ENCODE data around the gene C14orf119. TPM values are rescaled to one million over a fixed set of nuclear protein-coding genes. Genes with fewer than 3 reads are reported as not detected.

The C14orf119 gene
- total RNA-seq, 1 experiment from 2014 or later = 65.1 TPM

DNA sequence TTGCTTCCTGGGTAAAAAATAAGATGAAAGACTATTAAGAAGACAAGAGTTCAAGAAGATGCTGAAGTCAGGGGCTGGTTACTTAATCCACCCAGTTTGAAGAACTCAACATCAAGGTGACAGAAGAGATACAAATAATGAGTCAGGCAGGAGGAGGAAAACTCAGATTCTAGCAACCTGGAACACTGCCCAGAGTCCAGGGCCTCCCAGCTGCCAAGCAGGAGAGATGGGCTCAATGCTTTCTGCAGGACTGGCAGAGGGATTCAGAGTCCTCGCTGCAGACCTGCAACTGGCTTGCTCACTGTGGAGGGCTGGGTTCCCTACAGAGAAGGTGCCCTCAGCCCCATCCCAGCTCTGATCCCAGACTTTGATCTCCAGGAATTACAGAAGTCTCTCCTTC, 52.4 kb downstream of the C14orf119 start:
- H2BK15ac ChIP-seq (ENCODE audit: low read depth, low read length) = no peak overlapping the region
- no peak overlapping the region for H3K23ac ChIP-seq (ENCODE audit: insufficient read length, low read depth, low read length)
- no peak overlapping the region for H2BK12ac ChIP-seq (ENCODE audit: insufficient read length, low read depth, low read length)
- H3K23me2 ChIP-seq (ENCODE audit: insufficient read length, low read depth, low read length, poor library complexity, severe bottlenecking) = no peaks in the 10 kb centered on the region
- Mint-ChIP-seq H3K9me3 (peaks cover 0 to 2% of the 10 kb centered on the region in 2 experiments; a peak in 2 of 5 replicates), H3K36me3 (ENCODE audit: insufficient read depth in 1 of 3, low read depth in 3 of 3) (peaks cover 36 to 45% (median 44%) of the 10 kb centered on the region in 3 experiments), H3K4me3 (no peak overlapping the region), H3K27me3 (ENCODE audit: low read depth) (no peaks in the 10 kb centered on the region), H3K4me1 (peaks cover 0 to 11% of the 10 kb centered on the region in 2 experiments; a peak in 3 of 4 replicates), H3K27ac (no peak overlapping the region; a peak in 1 of 7 replicates)
- H3K79me2 ChIP-seq (ENCODE audit: insufficient read depth, low read length) = no peaks in the 10 kb centered on the region; the same call in 1 of the 2 replicates
- no peaks in the 10 kb centered on the region for H3K9me3 ChIP-seq (ENCODE audit: control insufficient read depth, low read depth, low read length)
- no peak overlapping the region for H2BK20ac ChIP-seq (ENCODE audit: low read depth, low read length, poor library complexity, severe bottlenecking)
- no peaks in the 10 kb centered on the region for H3K4me1 ChIP-seq (ENCODE audit: insufficient read depth, low read length)
- no peak overlapping the region for H2AK5ac ChIP-seq (ENCODE audit: insufficient read length, low read length)
- H3K18ac ChIP-seq (ENCODE audit: insufficient read length, low read depth, low read length) = no peak overlapping the region
- no peak overlapping the region for H4K8ac ChIP-seq (replicated peaks; ENCODE audit: insufficient read length, low read depth, low read length)
- H3K27ac ChIP-seq (ENCODE audit: insufficient read length, low read depth, low read length) = no peak overlapping the region
- no peak for DNase-seq
- no peak overlapping the region for H3K56ac ChIP-seq (ENCODE audit: insufficient read length, low read depth, low read length)
- H3T11ph ChIP-seq (ENCODE audit: low read length) = no peak overlapping the region
- TF ChIP-seq, protein P1, sequence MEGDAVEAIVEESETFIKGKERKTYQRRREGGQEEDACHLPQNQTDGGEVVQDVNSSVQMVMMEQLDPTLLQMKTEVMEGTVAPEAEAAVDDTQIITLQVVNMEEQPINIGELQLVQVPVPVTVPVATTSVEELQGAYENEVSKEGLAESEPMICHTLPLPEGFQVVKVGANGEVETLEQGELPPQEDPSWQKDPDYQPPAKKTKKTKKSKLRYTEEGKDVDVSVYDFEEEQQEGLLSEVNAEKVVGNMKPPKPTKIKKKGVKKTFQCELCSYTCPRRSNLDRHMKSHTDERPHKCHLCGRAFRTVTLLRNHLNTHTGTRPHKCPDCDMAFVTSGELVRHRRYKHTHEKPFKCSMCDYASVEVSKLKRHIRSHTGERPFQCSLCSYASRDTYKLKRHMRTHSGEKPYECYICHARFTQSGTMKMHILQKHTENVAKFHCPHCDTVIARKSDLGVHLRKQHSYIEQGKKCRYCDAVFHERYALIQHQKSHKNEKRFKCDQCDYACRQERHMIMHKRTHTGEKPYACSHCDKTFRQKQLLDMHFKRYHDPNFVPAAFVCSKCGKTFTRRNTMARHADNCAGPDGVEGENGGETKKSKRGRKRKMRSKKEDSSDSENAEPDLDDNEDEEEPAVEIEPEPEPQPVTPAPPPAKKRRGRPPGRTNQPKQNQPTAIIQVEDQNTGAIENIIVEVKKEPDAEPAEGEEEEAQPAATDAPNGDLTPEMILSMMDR (conservative IDR thresholded peaks at IDR 0.05) = no peak
- no peak overlapping the region for H2AFZ ChIP-seq (ENCODE audit: low read length)
- no peaks in the 10 kb centered on the region for H3K27me3 ChIP-seq (ENCODE audit: insufficient read depth, low read length)
- no peak overlapping the region for H4K91ac ChIP-seq (ENCODE audit: insufficient read length, low read depth, low read length)
- H3K4me2 ChIP-seq (ENCODE audit: insufficient read depth, insufficient read length, low read length) = no peak overlapping the region
- H2BK120ac ChIP-seq (ENCODE audit: low read depth, low read length, poor library complexity, severe bottlenecking) = no peak overlapping the region
- no peaks in the 10 kb centered on the region for H3K79me1 ChIP-seq (ENCODE audit: insufficient read depth, low read depth, low read length, poor library complexity, severe bottlenecking)
- no peaks in the 10 kb centered on the region for H4K20me1 ChIP-seq (ENCODE audit: control insufficient read depth, insufficient read depth, insufficient read length)
- no peak overlapping the region for H3K9ac ChIP-seq (ENCODE audit: extremely low read depth, insufficient read length, low read length)
- no peak overlapping the region for H3K4ac ChIP-seq (ENCODE audit: low read depth, low read length)
- H3K14ac ChIP-seq (ENCODE audit: insufficient read depth, low read length) = no peak overlapping the region
- no peak overlapping the region for H2BK5ac ChIP-seq (ENCODE audit: insufficient read length, low read length)
- no CpG with 5 or more reads among the region's 1 CpG for WGBS (ENCODE audit: extremely low coverage, insufficient read length, low lambda C conversion rate)
- no peak overlapping the region for H4K5ac ChIP-seq (ENCODE audit: insufficient read length, low read depth, low read length)

Data from H9 (cell line).